Panc1 (cell line): ENCODE results near the gene ITGAV. TPM values are rescaled to one million over a fixed set of nuclear protein-coding genes. Genes with fewer than 3 reads are reported as not detected.

ENCODE experiments used
- ATAC-seq: fragments of 200-7000 bp; cut with Tn5 transposase; 2 replicates; pipeline ENCODE4 v1.9.1; 2020; ENCODE audit warnings: mild to moderate bottlenecking, moderate library complexity
- BruUV-seq: library from RNA; stranded (reverse); fragments of 400-500 nt; replicated peaks from 2 replicates; lab custom pipeline; 2021; lab: Mats Ljungman, UMichigan
- CTCF ChIA-PET: fragments of 300-600 bp; sonication (Branson Sonifier 250); formaldehyde crosslinking; loops from one replicate; lab custom pipeline; 2022; ENCODE audit warnings: antibody characterized with exemption; lab: Charles Lee
- POLR2A ChIA-PET: fragments of 300-600 bp; sonication (Branson Sonifier 250); formaldehyde crosslinking; loops from one replicate; lab custom pipeline; 2022; ENCODE audit warnings: antibody characterized with exemption; lab: Charles Lee
- DNase-seq: peaks from one replicate; pipeline ENCODE4 v3.0.0-alpha.2; 2010; ENCODE audit warnings: low read depth, low spot score
- H3K27ac ChIP-seq: 2 replicates; pipeline ENCODE4 v1.5.1; 2011; ENCODE audit warnings: mild to moderate bottlenecking, low read length, inconsistent platforms
- H3K27me3 ChIP-seq: fragments of 200-500 bp; sonication (Bioruptor generic); 2 replicates; pipeline ENCODE4 v1.6.0; 2014; ENCODE audit warnings: low read length, inconsistent platforms; ENCODE audit not compliant: control insufficient read depth, insufficient read depth
- H3K36me3 ChIP-seq: fragments of 200-500 bp; sonication (Bioruptor generic); 2 replicates; pipeline ENCODE4 v1.5.1; 2014; ENCODE audit warnings: inconsistent platforms, mild to moderate bottlenecking, low read length, moderate library complexity; ENCODE audit not compliant: control insufficient read depth, insufficient read depth
- H3K4me1 ChIP-seq: 2 replicates; pipeline ENCODE4 v1.5.1; 2011; ENCODE audit warnings: inconsistent platforms, mild to moderate bottlenecking, low read length, moderate library complexity; ENCODE audit not compliant: control insufficient read depth, insufficient read depth
- H3K4me3 ChIP-seq, 2 experiments: 2 replicates each; pipeline ENCODE4 v1.5.1; 2011 to 2012; ENCODE audit warnings: low read depth in 2 of 2, low read length in 2 of 2, mild to moderate bottlenecking in 2 of 2, inconsistent platforms in 1 of 2, moderate library complexity in 1 of 2
- H3K9me3 ChIP-seq: fragments of 200-500 bp; sonication (Bioruptor generic); 2 replicates; pipeline ENCODE4 v1.5.1; 2014; ENCODE audit warnings: low read depth, mild to moderate bottlenecking, inconsistent platforms, low read length, moderate library complexity; ENCODE audit not compliant: control insufficient read depth, insufficient read depth
- CTCF ChIP-seq: fragments of 450-650 bp; IDR thresholded peaks from 2 replicates; pipeline ENCODE4 v1.5.1; 2017; ENCODE audit warnings: mild to moderate bottlenecking
- POLR2AphosphoS5 ChIP-seq: IDR thresholded peaks from 2 replicates; pipeline ENCODE4 v1.6.1; 2012; ENCODE audit warnings: mild to moderate bottlenecking, low read depth, low read length, moderate library complexity
- REST ChIP-seq, 2 experiments: IDR thresholded peaks; 2 replicates each; pipeline ENCODE4 v1.6.1; 2011 to 2012; ENCODE audit warnings: low read depth in 2 of 2, control low read depth in 1 of 2, low read length in 1 of 2, mild to moderate bottlenecking in 1 of 2, moderate library complexity in 1 of 2; ENCODE audit not compliant: insufficient read depth in 1 of 2
- SIN3A ChIP-seq: IDR thresholded peaks from 2 replicates; pipeline ENCODE4 v1.6.1; 2012; ENCODE audit warnings: low read depth, mild to moderate bottlenecking, low read length, moderate library complexity, borderline replicate concordance; ENCODE audit not compliant: insufficient read depth
- TCF7L2 ChIP-seq: IDR thresholded peaks from 2 replicates; pipeline ENCODE4 v1.6.1; 2011; ENCODE audit warnings: mild to moderate bottlenecking, low read depth, low read length, inconsistent platforms
- in situ Hi-C: cut with HindIII; loops from 2 replicates; pipeline ENCODE4 v1.10.0; 2016; ENCODE audit warnings: low sequenced_read_pairs, low pct_unique_long_range_greater_than_20kb
- intact Hi-C: fragments of 100-400 bp; cut with micrococcal nuclease; formaldehyde crosslinking; loops from one replicate; pipeline ENCODE4 v1.10.0; 2022; ENCODE audit not compliant: unreplicated experiment
- total RNA-seq: library from RNA; stranded (reverse); gene quantifications from one replicate; pipeline ENCODE4 v1.2.1, GENCODE V29; 2021; ENCODE audit not compliant: unreplicated experiment

The ITGAV gene
- total RNA-seq, 1 experiment from 2014 or later, result 218 TPM

- Histone ChIP-seq H3K36me3 (no peaks in the 10 kb centered on the region), H3K27ac (no peak overlapping the region)
Measured at GRCh38 chr2:186717320-186718007, 127.6 kb downstream of the ITGAV start.

GRCh38 chr2:186718122-186718521, 128.3 kb downstream of the ITGAV start:
- no peak for TF ChIP-seq TCF7L2
- no peak for TF ChIP-seq SIN3A
- no TSS peak for BruUV-seq
- H3K4me1 ChIP-seq, result no peaks in the 10 kb centered on the region; the same call in 1 of the 2 replicates
- no peak overlapping the region for H3K27ac ChIP-seq
- in situ Hi-C loops (no loop called here), intact Hi-C loops (no loop called here)
- CTCF ChIA-PET, result no interaction called here
- POLR2A ChIA-PET, result no interaction called here
- H3K9me3 ChIP-seq, result no peaks in the 10 kb centered on the region
- H3K27me3 ChIP-seq, result no peaks in the 10 kb centered on the region
- no peak for ATAC-seq
- no peaks in the 10 kb centered on the region for H3K36me3 ChIP-seq
- no peak overlapping the region for H3K4me3 ChIP-seq
- no peak for DNase-seq

More at GRCh38 chr2:186717320-186718007, 127.6 kb downstream of the ITGAV start:
- H3K9me3 ChIP-seq, result no peaks in the 10 kb centered on the region
- peak; percentile 60; the same call in 1 of the 2 replicates for ATAC-seq
- no peaks in the 10 kb centered on the region; the same call in 1 of the 2 replicates for H3K4me1 ChIP-seq
- no peak for TF ChIP-seq SIN3A
- TF ChIP-seq TCF7L2, result no peak
- no peak for TF ChIP-seq CTCF
- no peak for TF ChIP-seq REST (IDR thresholded peaks at IDR 0.05; ENCODE audit: insufficient read depth in 1 of 2, low read depth in 2 of 2, low read length in 1 of 2)
- no peak for TF ChIP-seq POLR2AphosphoS5
- H3K4me3 ChIP-seq, result no peak overlapping the region
- intact Hi-C loops, result no loop called here
- POLR2A ChIA-PET, result no interaction called here
- no TSS peak for BruUV-seq
- CTCF ChIA-PET, result no interaction called here
- in situ Hi-C loops, result no loop called here
- no peaks in the 10 kb centered on the region for H3K27me3 ChIP-seq
- no peak for DNase-seq

GRCh38 chr2:186718903-186719302, 129.0 kb downstream of the ITGAV start:
- CTCF ChIA-PET, result no interaction called here

More at GRCh38 chr2:186718903-186719302, 129.0 kb downstream of the ITGAV start:
- intact Hi-C loops, result no loop called here
- in situ Hi-C loops, result no loop called here
- DNase-seq, result no peak
- no TSS peak for BruUV-seq
- TF ChIP-seq SIN3A, result no peak
- no peak for TF ChIP-seq CTCF
- no peak for TF ChIP-seq TCF7L2
- TF ChIP-seq POLR2AphosphoS5, result no peak
- no peak for TF ChIP-seq REST (IDR thresholded peaks at IDR 0.05; ENCODE audit: insufficient read depth in 1 of 2, low read depth in 2 of 2, low read length in 1 of 2)
- H3K27me3 ChIP-seq, result no peaks in the 10 kb centered on the region
- H3K27ac ChIP-seq, result no peak overlapping the region
- H3K4me1 ChIP-seq, result no peaks in the 10 kb centered on the region; the same call in 1 of the 2 replicates
- no peak for ATAC-seq
- no peaks in the 10 kb centered on the region; the same call in 1 of the 2 replicates for H3K36me3 ChIP-seq
- H3K9me3 ChIP-seq, result no peaks in the 10 kb centered on the region
- POLR2A ChIA-PET, result no interaction called here
- no peak overlapping the region for H3K4me3 ChIP-seq
